HCT116 (cell line): Measurements from ENCODE around the gene CGN. TPM values are rescaled to one million over a fixed set of nuclear protein-coding genes. Genes with fewer than 3 reads are reported as not detected.
A peak's percentile ranks its signal among the peaks of the same experiment; 100 is the strongest.

ENCODE experiments used
- ATAC-seq: fragments of 200-7000 bp; cut with Tn5 transposase; 2 replicates; pipeline ENCODE4 v1.9.1; 2020; ENCODE audit warnings: mild to moderate bottlenecking, moderate library complexity
- BruUV-seq: library from RNA; stranded (reverse); fragments of 400-500 nt; replicated peaks from 2 replicates; lab custom pipeline; 2021; lab: Mats Ljungman, UMichigan
- CTCF ChIA-PET: fragments of 300-600 bp; sonication (Branson Sonifier 250); formaldehyde crosslinking; loops from one replicate; lab custom pipeline; 2021; ENCODE audit warnings: antibody characterized with exemption; lab: Charles Lee
- POLR2A ChIA-PET: fragments of 300-600, 350-600 bp; sonication (Branson Sonifier 250); formaldehyde crosslinking; loops from one replicate; lab custom pipeline; 2021; ENCODE audit warnings: antibody characterized with exemption; lab: Charles Lee
- RAD21 ChIA-PET, 2 experiments: fragments of 300-600 bp; sonication (Branson Sonifier 250); formaldehyde crosslinking; loops; one replicate each; lab custom pipeline; 2023; ENCODE audit warnings: low total read pairs in 2 of 2; ENCODE audit not compliant: uncharacterized antibody in 2 of 2, unreplicated experiment in 2 of 2, low non-redundant PET in 1 of 2; lab: Charles Lee
- DNase-seq: peaks from one replicate; pipeline ENCODE4 v3.0.0-alpha.2; 2010; ENCODE audit warnings: low read depth, low spot score
- H2AFZ ChIP-seq: fragments of 200-600 bp; shearing (Covaris generic), sonication (generic); 2 replicates; pipeline ENCODE4 v1.6.1; 2017; ENCODE audit warnings: low read depth, mixed run types, mixed read lengths, antibody characterized with exemption, low read length; ENCODE audit not compliant: poor library complexity, severe bottlenecking
- H3K27ac ChIP-seq: 2 replicates; pipeline ENCODE4 v1.5.1; 2012; ENCODE audit warnings: low read depth, low read length
- H3K27me3 ChIP-seq: fragments of 200-600 bp; sonication (generic); 2 replicates; pipeline ENCODE4 v1.6.1; 2016; ENCODE audit warnings: mixed run types, low read length, mixed read lengths; ENCODE audit not compliant: insufficient read depth
- H3K36me3 ChIP-seq, 2 experiments: fragments of 200-500 bp in 1 of 2; fragments of 200-600 bp in 1 of 2; sonication (Bioruptor generic) in 1 of 2; sonication (generic) in 1 of 2; 2 replicates each; pipeline versions ENCODE4 v1.5.1 to v1.6.1; 2014 to 2016; ENCODE audit warnings: low read length in 2 of 2, inconsistent platforms in 1 of 2, mixed read lengths in 1 of 2, mixed run types in 1 of 2; ENCODE audit not compliant: insufficient read depth in 2 of 2, control insufficient read depth in 1 of 2
- H3K4me1 ChIP-seq, 2 experiments: fragments of 200-600 bp in 1 of 2; sonication (generic) in 1 of 2; 2 replicates each; pipeline versions ENCODE4 v1.5.1 to v1.6.1; 2012 to 2017; ENCODE audit warnings: low read length in 2 of 2, inconsistent platforms in 1 of 2, mild to moderate bottlenecking in 1 of 2, mixed read lengths in 1 of 2, mixed run types in 1 of 2, moderate library complexity in 1 of 2; ENCODE audit not compliant: insufficient read depth in 2 of 2, control insufficient read depth in 1 of 2
- H3K4me2 ChIP-seq: fragments of 200-600 bp; sonication (generic); 2 replicates; pipeline ENCODE4 v1.6.1; 2017; ENCODE audit warnings: mixed run types, low read length, mixed read lengths
- H3K4me3 ChIP-seq, 2 experiments: fragments of 200-600 bp in 1 of 2; sonication (generic) in 1 of 2; replicated peaks in 1 of 2; 2 replicates each; pipeline ENCODE4 v1.5.1; 2011 to 2016; ENCODE audit warnings: low read length in 2 of 2, control low read depth in 1 of 2, low read depth in 1 of 2, mild to moderate bottlenecking in 1 of 2, mixed read lengths in 1 of 2, mixed run types in 1 of 2
- H3K79me2 ChIP-seq: fragments of 200-600 bp; sonication (generic); 2 replicates; pipeline ENCODE4 v1.6.1; 2017; ENCODE audit warnings: mild to moderate bottlenecking, mixed run types, low read length, moderate library complexity, mixed read lengths; ENCODE audit not compliant: insufficient read depth
- H3K9ac ChIP-seq: fragments of 200-600 bp; sonication (generic); 2 replicates; pipeline ENCODE4 v1.6.1; 2016; ENCODE audit warnings: low read length, mixed read lengths
- H3K9me2 ChIP-seq: fragments of 200-600 bp; sonication (generic), shearing (Covaris generic); 2 replicates; pipeline ENCODE4 v1.6.1; 2017; ENCODE audit warnings: mixed run types, mild to moderate bottlenecking, moderate library complexity; ENCODE audit not compliant: insufficient read depth
- H3K9me3 ChIP-seq, 2 experiments: fragments of 200-500 bp in 1 of 2; fragments of 200-600 bp in 1 of 2; sonication (Bioruptor generic) in 1 of 2; sonication (generic) in 1 of 2; 2 replicates each; pipeline ENCODE4 v1.6.1; 2014 to 2017; ENCODE audit warnings: low read length in 2 of 2, mixed read lengths in 2 of 2, inconsistent platforms in 1 of 2, low read depth in 1 of 2, mild to moderate bottlenecking in 1 of 2, mixed run types in 1 of 2, moderate library complexity in 1 of 2; ENCODE audit not compliant: control insufficient read depth in 1 of 2, insufficient read depth in 1 of 2
- H4K20me1 ChIP-seq: fragments of 200-600 bp; sonication (generic), shearing (Covaris generic); 2 replicates; pipeline ENCODE4 v1.6.1; 2017; ENCODE audit warnings: mixed run types, mild to moderate bottlenecking, moderate library complexity; ENCODE audit not compliant: insufficient read depth
- ELF1 ChIP-seq: IDR thresholded peaks from 2 replicates; pipeline ENCODE4 v1.6.1; 2012; ENCODE audit warnings: low read depth, borderline replicate concordance
- EZH2 ChIP-seq: fragments of 200-600 bp; sonication (generic); IDR thresholded peaks from 2 replicates; pipeline ENCODE4 v1.6.1; 2017; ENCODE audit warnings: antibody characterized with exemption, mixed run types
- EZH2phosphoT487 ChIP-seq: fragments of 200-600 bp; IDR thresholded peaks from 2 replicates; pipeline ENCODE4 v1.6.1; 2018; ENCODE audit warnings: antibody characterized with exemption, borderline replicate concordance
- FOSL1 ChIP-seq: IDR thresholded peaks from 2 replicates; pipeline ENCODE4 v1.6.1; 2012; ENCODE audit warnings: low read depth
- JUND ChIP-seq: IDR thresholded peaks from 2 replicates; pipeline ENCODE4 v1.6.1; 2012
- POLR2A ChIP-seq: IDR thresholded peaks from 2 replicates; pipeline ENCODE4 v1.7.0; 2011; ENCODE audit warnings: borderline replicate concordance; ENCODE audit not compliant: insufficient read depth, insufficient read length; ENCODE audit errors: extremely low read depth
- POLR2AphosphoS5 ChIP-seq: IDR thresholded peaks from 2 replicates; pipeline ENCODE4 v1.6.1; 2011; ENCODE audit warnings: mild to moderate bottlenecking, low read depth, low read length, moderate library complexity
- SIN3A ChIP-seq: IDR thresholded peaks from 2 replicates; pipeline ENCODE4 v1.6.1; 2012; ENCODE audit warnings: low read depth
- SRF ChIP-seq: IDR thresholded peaks from 2 replicates; pipeline ENCODE4 v1.6.1; 2012; ENCODE audit warnings: low read depth
- TCF7L2 ChIP-seq: IDR thresholded peaks from 2 replicates; pipeline ENCODE4 v1.7.0; 2011; ENCODE audit warnings: borderline replicate concordance, inconsistent platforms; ENCODE audit not compliant: insufficient read depth, insufficient read length; ENCODE audit errors: extremely low read depth
- YY1 ChIP-seq: IDR thresholded peaks from 2 replicates; pipeline ENCODE4 v1.6.1; 2011; ENCODE audit warnings: low read length, low read depth, moderate library complexity, mild to moderate bottlenecking; ENCODE audit not compliant: insufficient replicate concordance; ENCODE audit errors: extremely low read depth
- ZFX ChIP-seq: fragments of 450-650 bp; IDR thresholded peaks from 2 replicates; pipeline ENCODE4 v1.6.1; 2017
- ZNF274 ChIP-seq: fragments of 200-500 bp; sonication (Bioruptor generic); IDR thresholded peaks from 2 replicates; pipeline ENCODE4 v1.6.1; 2014; ENCODE audit warnings: mild to moderate bottlenecking, low read depth, low read length, inconsistent platforms
- intact Hi-C: fragments of 100-400 bp; cut with micrococcal nuclease; formaldehyde crosslinking; loops from 2 replicates; pipeline ENCODE4 v1.10.0; 2022
- total RNA-seq: library from RNA; stranded (reverse); gene quantifications from one replicate; pipeline ENCODE4 v1.2.1, GENCODE V29; 2021; ENCODE audit not compliant: unreplicated experiment
- TF ChIP-seq, protein P1 (sequence below): IDR thresholded peaks from 2 replicates; pipeline ENCODE4 v1.6.1; 2012
- TF ChIP-seq, protein P2 (sequence below): IDR thresholded peaks from 2 replicates; pipeline ENCODE4 v1.6.1; 2011; ENCODE audit warnings: mild to moderate bottlenecking, low read length, moderate library complexity; ENCODE audit not compliant: insufficient replicate concordance; ENCODE audit errors: extremely low read depth
- TF ChIP-seq, protein P3 (sequence below): IDR thresholded peaks from 2 replicates; pipeline ENCODE4 v1.6.1; 2012; ENCODE audit warnings: low read depth
- TF ChIP-seq, protein P4 (sequence below): IDR thresholded peaks from 2 replicates; pipeline ENCODE4 v1.6.1; 2012

CGN gene
- total RNA-seq, 1 experiment from 2014 or later: 19.7 TPM

- BruUV-seq: no TSS peak
- ChIA-PET POLR2A (no interaction called here), RAD21 (no interaction called here), CTCF (no interaction called here)
- H3K9ac ChIP-seq: no peak overlapping the region
- no peaks in the 10 kb centered on the region for H4K20me1 ChIP-seq
- H2AFZ ChIP-seq: peak overlapping the region; percentile 66
- no peaks in the 10 kb centered on the region for H3K36me3 ChIP-seq
- intact Hi-C loops: no loop called here
- DNase-seq (no peak), ATAC-seq (peak; percentile 59)
- H3K79me2 ChIP-seq: no peaks in the 10 kb centered on the region
- H3K4me3 ChIP-seq: no peak overlapping the region
- TF ChIP-seq, protein P1, sequence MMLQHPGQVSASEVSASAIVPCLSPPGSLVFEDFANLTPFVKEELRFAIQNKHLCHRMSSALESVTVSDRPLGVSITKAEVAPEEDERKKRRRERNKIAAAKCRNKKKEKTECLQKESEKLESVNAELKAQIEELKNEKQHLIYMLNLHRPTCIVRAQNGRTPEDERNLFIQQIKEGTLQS: no peak
- TF ChIP-seq EZH2phosphoT487 (no peak), POLR2A (no peak), YY1 (no peak), EZH2 (no peak), TCF7L2 (no peak), ELF1 (no peak), SRF (no peak), SIN3A (no peak), ZFX (no peak), POLR2AphosphoS5 (no peak), ZNF274 (no peak), JUND (no peak), FOSL1 (no peak)
- TF ChIP-seq, protein P2, sequence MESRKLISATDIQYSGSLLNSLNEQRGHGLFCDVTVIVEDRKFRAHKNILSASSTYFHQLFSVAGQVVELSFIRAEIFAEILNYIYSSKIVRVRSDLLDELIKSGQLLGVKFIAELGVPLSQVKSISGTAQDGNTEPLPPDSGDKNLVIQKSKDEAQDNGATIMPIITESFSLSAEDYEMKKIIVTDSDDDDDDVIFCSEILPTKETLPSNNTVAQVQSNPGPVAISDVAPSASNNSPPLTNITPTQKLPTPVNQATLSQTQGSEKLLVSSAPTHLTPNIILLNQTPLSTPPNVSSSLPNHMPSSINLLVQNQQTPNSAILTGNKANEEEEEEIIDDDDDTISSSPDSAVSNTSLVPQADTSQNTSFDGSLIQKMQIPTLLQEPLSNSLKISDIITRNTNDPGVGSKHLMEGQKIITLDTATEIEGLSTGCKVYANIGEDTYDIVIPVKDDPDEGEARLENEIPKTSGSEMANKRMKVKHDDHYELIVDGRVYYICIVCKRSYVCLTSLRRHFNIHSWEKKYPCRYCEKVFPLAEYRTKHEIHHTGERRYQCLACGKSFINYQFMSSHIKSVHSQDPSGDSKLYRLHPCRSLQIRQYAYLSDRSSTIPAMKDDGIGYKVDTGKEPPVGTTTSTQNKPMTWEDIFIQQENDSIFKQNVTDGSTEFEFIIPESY: no peak
- TF ChIP-seq, protein P3, sequence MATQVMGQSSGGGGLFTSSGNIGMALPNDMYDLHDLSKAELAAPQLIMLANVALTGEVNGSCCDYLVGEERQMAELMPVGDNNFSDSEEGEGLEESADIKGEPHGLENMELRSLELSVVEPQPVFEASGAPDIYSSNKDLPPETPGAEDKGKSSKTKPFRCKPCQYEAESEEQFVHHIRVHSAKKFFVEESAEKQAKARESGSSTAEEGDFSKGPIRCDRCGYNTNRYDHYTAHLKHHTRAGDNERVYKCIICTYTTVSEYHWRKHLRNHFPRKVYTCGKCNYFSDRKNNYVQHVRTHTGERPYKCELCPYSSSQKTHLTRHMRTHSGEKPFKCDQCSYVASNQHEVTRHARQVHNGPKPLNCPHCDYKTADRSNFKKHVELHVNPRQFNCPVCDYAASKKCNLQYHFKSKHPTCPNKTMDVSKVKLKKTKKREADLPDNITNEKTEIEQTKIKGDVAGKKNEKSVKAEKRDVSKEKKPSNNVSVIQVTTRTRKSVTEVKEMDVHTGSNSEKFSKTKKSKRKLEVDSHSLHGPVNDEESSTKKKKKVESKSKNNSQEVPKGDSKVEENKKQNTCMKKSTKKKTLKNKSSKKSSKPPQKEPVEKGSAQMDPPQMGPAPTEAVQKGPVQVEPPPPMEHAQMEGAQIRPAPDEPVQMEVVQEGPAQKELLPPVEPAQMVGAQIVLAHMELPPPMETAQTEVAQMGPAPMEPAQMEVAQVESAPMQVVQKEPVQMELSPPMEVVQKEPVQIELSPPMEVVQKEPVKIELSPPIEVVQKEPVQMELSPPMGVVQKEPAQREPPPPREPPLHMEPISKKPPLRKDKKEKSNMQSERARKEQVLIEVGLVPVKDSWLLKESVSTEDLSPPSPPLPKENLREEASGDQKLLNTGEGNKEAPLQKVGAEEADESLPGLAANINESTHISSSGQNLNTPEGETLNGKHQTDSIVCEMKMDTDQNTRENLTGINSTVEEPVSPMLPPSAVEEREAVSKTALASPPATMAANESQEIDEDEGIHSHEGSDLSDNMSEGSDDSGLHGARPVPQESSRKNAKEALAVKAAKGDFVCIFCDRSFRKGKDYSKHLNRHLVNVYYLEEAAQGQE: no peak
- TF ChIP-seq, protein P4, sequence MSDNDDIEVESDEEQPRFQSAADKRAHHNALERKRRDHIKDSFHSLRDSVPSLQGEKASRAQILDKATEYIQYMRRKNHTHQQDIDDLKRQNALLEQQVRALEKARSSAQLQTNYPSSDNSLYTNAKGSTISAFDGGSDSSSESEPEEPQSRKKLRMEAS: no peak
- peaks cover 7 to 30% of the 10 kb centered on the region in 2 experiments for H3K4me1 ChIP-seq
- H3K4me2 ChIP-seq: peak overlapping the region; percentile 25; the same call in 1 of the 2 replicates
- no peaks in the 10 kb centered on the region for H3K9me3 ChIP-seq
- no peaks in the 10 kb centered on the region for H3K9me2 ChIP-seq
- no peak overlapping the region for H3K27ac ChIP-seq
- no peaks in the 10 kb centered on the region for H3K27me3 ChIP-seq
Measured at GRCh38 chr1:151502859-151503780, 8.1 kb upstream of the CGN start.
